K562 (cell line): ENCODE results near the gene ALDH16A1. TPM values are rescaled to one million over a fixed set of nuclear protein-coding genes. Genes with fewer than 3 reads are reported as not detected.

Experiments
- ATAC-seq: fragments of 200-7000 bp; cut with Tn5 transposase; 3 replicates; pipeline ENCODE4 v1.9.1; 2020; ENCODE audit warnings: moderate library complexity
- BruUV-seq: library from RNA; stranded (reverse); fragments of 400-500 nt; replicated peaks from 2 replicates; lab custom pipeline; 2021; lab: Mats Ljungman, UMichigan
- CTCF ChIA-PET: fragments of 300-600 bp; formaldehyde crosslinking; extraction: SDS; loops from one replicate; lab custom pipeline; 2021; ENCODE audit warnings: low intra/inter-chr PET ratio; lab: Yijun Ruan, JAX
- POLR2A ChIA-PET: fragments of 300-600, 350-650 bp; sonication (Branson Sonifier 250); formaldehyde crosslinking; extraction: SDS; loops from one replicate; lab custom pipeline; 2021; ENCODE audit warnings: antibody characterized with exemption, inconsistent platforms; lab: Yijun Ruan, JAX
- DNase-seq, 4 experiments: peaks; one replicate each; pipeline versions ENCODE4 v3.0.0 to v3.0.0-alpha.2; 2011 to 2018; ENCODE audit warnings: low spot score in 3 of 4, mixed read lengths in 3 of 4; ENCODE audit errors: extremely low read depth in 1 of 4
- FAIRE-seq: peaks from 2 replicates; lab custom pipeline; 2011; peaks lifted over from hg19 to GRCh38; lab: Jason Lieb, UNC
- H2AFZ ChIP-seq: 2 replicates; pipeline ENCODE4 v1.6.0; 2011; ENCODE audit warnings: low read depth, low read length, control low read depth, inconsistent platforms
- H3K27ac ChIP-seq: fragments of 200-600 bp; 3 replicates; pipeline ENCODE4 v1.8.0; 2011; ENCODE audit warnings: low read depth, mild to moderate bottlenecking, control low read depth, inconsistent platforms, low read length, moderate library complexity, mixed read lengths; ENCODE audit errors: extremely low read depth
- H3K27me3 ChIP-seq, 2 experiments: fragments of 300-600 bp in 1 of 2; 2 replicates in 1 of 2; 3 replicates in 1 of 2; pipeline versions ENCODE4 v1.6.0 to v1.8.0; 2011; ENCODE audit warnings: inconsistent platforms in 2 of 2, low read length in 2 of 2, mild to moderate bottlenecking in 1 of 2, mixed read lengths in 1 of 2, moderate library complexity in 1 of 2; ENCODE audit not compliant: control insufficient read depth in 2 of 2, insufficient read depth in 2 of 2
- H3K36me3 ChIP-seq: fragments of 300-600 bp; 3 replicates; pipeline ENCODE4 v1.8.0; 2011; ENCODE audit warnings: mild to moderate bottlenecking, low read length, inconsistent platforms; ENCODE audit not compliant: control insufficient read depth, insufficient read depth
- H3K4me1 ChIP-seq, 2 experiments: fragments of 200-600 bp in 1 of 2; replicated peaks in 1 of 2; 2 replicates in 1 of 2; 3 replicates in 1 of 2; pipeline versions ENCODE4 v1.5.1 to v1.8.0; 2011; ENCODE audit warnings: inconsistent platforms in 2 of 2, low read length in 2 of 2, mild to moderate bottlenecking in 1 of 2, mixed read lengths in 1 of 2, moderate library complexity in 1 of 2; ENCODE audit not compliant: control insufficient read depth in 2 of 2, insufficient read depth in 2 of 2
- H3K4me2 ChIP-seq: 2 replicates; pipeline ENCODE4 v1.6.1; 2011; ENCODE audit warnings: low read length, control low read depth, inconsistent platforms, mixed read lengths; ENCODE audit not compliant: insufficient read depth
- H3K4me3 ChIP-seq: fragments of 200-600 bp; sonication (generic), shearing (Covaris generic); 2 replicates; pipeline ENCODE4 v1.5.1; 2016; ENCODE audit warnings: control low read depth, inconsistent platforms
- H3K79me2 ChIP-seq: fragments of 200-600 bp; 3 replicates; pipeline ENCODE4 v1.8.0; 2011; ENCODE audit warnings: low read length, inconsistent platforms; ENCODE audit not compliant: control insufficient read depth, insufficient read depth
- H3K9ac ChIP-seq, 2 experiments: 2 replicates each; pipeline versions ENCODE4 v1.6.0 to v1.6.1; 2011; ENCODE audit warnings: low read depth in 2 of 2, low read length in 2 of 2, control low read depth in 1 of 2, inconsistent platforms in 1 of 2, mild to moderate bottlenecking in 1 of 2, mixed read lengths in 1 of 2; ENCODE audit not compliant: insufficient read depth in 1 of 2
- H3K9me1 ChIP-seq: one replicate; pipeline ENCODE4 v1.6.0; 2011; ENCODE audit warnings: inconsistent platforms, mild to moderate bottlenecking, low read length, moderate library complexity; ENCODE audit not compliant: control insufficient read depth, insufficient read depth
- H3K9me3 ChIP-seq: replicated peaks from 2 replicates; pipeline ENCODE4 v1.5.1; 2011; ENCODE audit warnings: low read depth, low read length, inconsistent platforms; ENCODE audit not compliant: control insufficient read depth, insufficient read depth
- H4K20me1 ChIP-seq: replicated peaks from 2 replicates; pipeline ENCODE4 v1.6.1; 2011; ENCODE audit warnings: low read length, inconsistent platforms, mixed read lengths; ENCODE audit not compliant: control insufficient read depth, insufficient read depth
- GTF2F1 ChIP-seq: IDR thresholded peaks from 2 replicates; pipeline ENCODE4 v1.6.1; 2011; ENCODE audit warnings: low read depth, low read length, improper control_type of control experiment
- HDAC1 ChIP-seq, 2 experiments: fragments of 450-650 bp; IDR thresholded peaks; 2 replicates each; pipeline ENCODE4 v1.6.1; 2016 to 2017; ENCODE audit warnings: inconsistent platforms in 1 of 2, mild to moderate bottlenecking in 1 of 2, moderate library complexity in 1 of 2
- HMG20B ChIP-seq: fragments of 250-450 bp; sonication (Bioruptor Pico); IDR thresholded peaks from 2 replicates; pipeline ENCODE4 v1.5.0; 2021; ENCODE audit warnings: mild to moderate bottlenecking
- KDM2B ChIP-seq: fragments of 250-450 bp; sonication (Bioruptor Pico); IDR thresholded peaks from 2 replicates; pipeline ENCODE4 v1.8.0; 2021; ENCODE audit warnings: mild to moderate bottlenecking, moderate library complexity
- RBBP5 ChIP-seq: fragments of 200-600 bp; sonication (generic); IDR thresholded peaks from 2 replicates; pipeline ENCODE4 v1.6.1; 2012; ENCODE audit warnings: borderline replicate concordance, mild to moderate bottlenecking, low read length, control low read depth, inconsistent platforms; ENCODE audit not compliant: insufficient read depth, poor library complexity, severe bottlenecking
- SIN3B ChIP-seq: fragments of 450-650 bp; IDR thresholded peaks from 2 replicates; pipeline ENCODE4 v1.6.1; 2017; ENCODE audit warnings: low read depth, mild to moderate bottlenecking, moderate library complexity
- SMAD3 ChIP-seq: fragments of 450-650 bp; formaldehyde crosslinking; conservative IDR thresholded peaks from 2 replicates; pipeline ENCODE4 v1.4.0; 2020; ENCODE audit warnings: mild to moderate bottlenecking
- TEAD1 ChIP-seq, 2 experiments: fragments of 450-650 bp in 1 of 2; sonication (generic) in 1 of 2; formaldehyde crosslinking; IDR thresholded peaks; 2 replicates each; pipeline versions ENCODE4 v1.4.0 to v1.8.0; 2020 to 2022; ENCODE audit warnings: mild to moderate bottlenecking in 2 of 2, missing genetic modification reagents in 1 of 2
- ZNF644 ChIP-seq: fragments of 200-800 bp; sonication (Bioruptor generic); IDR thresholded peaks from 2 replicates; pipeline ENCODE4 v1.6.1; 2016; ENCODE audit warnings: low read depth, missing genetic modification characterization, missing compliant biosample characterization
- WGBS: fragments of 100-300 bp; shearing (Covaris generic); methylation state at CpG from one replicate; pipeline ENCODE4 v1.1.6; 2016; ENCODE audit warnings: low coverage, mixed read lengths; ENCODE audit not compliant: insufficient coverage; ENCODE audit errors: missing lambda C conversion rate; 5-methylcytosine and 5-hydroxymethylcytosine counted together
- in situ Hi-C: fragments of 300-500 bp; cut with MboI; formaldehyde crosslinking; loops from 4 replicates; pipeline ENCODE4 v1.15.0; 2018; ENCODE audit warnings: inconsistent platforms, mixed read lengths
- intact Hi-C: fragments of 100-400 bp; cut with micrococcal nuclease; formaldehyde crosslinking; loops from 2 replicates; pipeline ENCODE4 v1.14.2; 2022
- polyA plus RNA-seq, 8 experiments: library from polyadenylated mRNA; depleted of rRNA in 4 of 8; stranded (reverse) in 5 of 8; unstranded in 3 of 8; fragments of >200 nt; fragmentation: Nextera tagmentation in 2 of 8; fragmentation: Illumina TruSeq in 1 of 8; extraction: Ambion mirVana in 2 of 8; extraction: Trizol in 1 of 8; gene quantifications; 2 replicates each; pipeline versions ENCODE4 v1.2.1 to v1.2.3, GENCODE V29; 2011 to 2014; ENCODE audit warnings: inconsistent platforms in 1 of 8, missing spikeins in 1 of 8
- total RNA-seq, 7 experiments: library from RNA; depleted of rRNA in 6 of 7; stranded (reverse); fragments of >200 nt in 6 of 7; fragmentation: Illumina TruSeq in 2 of 7; extraction: Trizol in 2 of 7; gene quantifications; 2 replicates each; pipeline versions ENCODE4 v1.2.1 to v1.2.3, GENCODE V29; 2011 to 2021; ENCODE audit warnings: low replicate concordance in 1 of 7

ALDH16A1 gene
- total and polyA plus RNA-seq, 9 of the 15 experiments (the other 6 are each of a cell fraction or from before 2014, with no cell fraction given): 2.2 to 52.2 (median 7.6) TPM

DNA sequence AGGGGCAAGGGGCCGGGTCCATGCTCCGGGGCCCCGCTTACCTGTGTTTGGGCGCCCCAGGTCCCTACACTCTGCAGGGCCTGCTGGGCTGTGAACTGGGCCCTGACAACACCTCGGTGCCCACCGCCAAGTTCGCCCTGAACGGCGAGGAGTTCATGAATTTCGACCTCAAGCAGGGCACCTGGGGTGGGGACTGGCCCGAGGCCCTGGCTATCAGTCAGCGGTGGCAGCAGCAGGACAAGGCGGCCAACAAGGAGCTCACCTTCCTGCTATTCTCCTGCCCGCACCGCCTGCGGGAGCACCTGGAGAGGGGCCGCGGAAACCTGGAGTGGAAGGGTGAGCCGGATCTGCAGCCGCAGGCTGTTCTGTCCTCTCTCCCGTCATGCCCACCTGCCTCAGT, 61.1 kb downstream of the ALDH16A1 start:
- ChIA-PET CTCF (no interaction called here), POLR2A (interaction anchor here (0.6 to 0.8 kb wide), 5 partner anchors 18 to 63 kb away, joined by 3 to 4 read pairs (median 3); partner anchors contain the start of gene RPS11)
- H3K4me3 ChIP-seq: no peak overlapping the region
- intact Hi-C loops (no loop called here), in situ Hi-C loops (no loop called here)
- no peaks in the 10 kb centered on the region for H3K9me3 ChIP-seq
- no peak overlapping the region for H3K27ac ChIP-seq
- no peaks in the 10 kb centered on the region for H3K79me2 ChIP-seq
- no peak for FAIRE-seq
- 83% methylated on average over 16 of the region's 21 CpGs for WGBS
- ATAC-seq: no peak
- no peak overlapping the region for H3K4me2 ChIP-seq
- H3K36me3 ChIP-seq: no peaks in the 10 kb centered on the region
- H3K27me3 ChIP-seq: no peaks in the 10 kb centered on the region
- H3K4me1 ChIP-seq: peaks cover 7 to 35% of the 10 kb centered on the region in 2 experiments; a peak in 4 of 5 replicates
- no peaks in the 10 kb centered on the region for H3K9me1 ChIP-seq
- no peak overlapping the region for H2AFZ ChIP-seq
- H3K9ac ChIP-seq: peak overlapping the region in 1 of 2 experiments; percentile 71; a peak in 2 of 4 replicates
- TF ChIP-seq TEAD1 (CRISPR knock-in tag; IDR thresholded peaks at IDR 0.05): no peak
- no peak for TF ChIP-seq HDAC1 (IDR thresholded peaks at IDR 0.05)
- TF ChIP-seq ZNF644 (tag): no peak
- no peak for TF ChIP-seq SIN3B
- no peak for TF ChIP-seq GTF2F1
- TF ChIP-seq HMG20B: no peak
- no peak for TF ChIP-seq SMAD3 (CRISPR knock-in tag)
- no peak for TF ChIP-seq RBBP5
- no peak for TF ChIP-seq KDM2B
- no peaks in the 10 kb centered on the region for H4K20me1 ChIP-seq
- no peak for DNase-seq
- BruUV-seq: no TSS peak
